Vagina (tissue), 2 donors: ENCODE data around the gene DIAPH2.

ENCODE experiments used
- CTCF ChIP-seq, 3 experiments: fragments of 450-650 bp in 2 of 3; fragments of 200-600 bp in 1 of 3; sonication (generic) in 1 of 3; IDR thresholded peaks; one replicate each; pipeline ENCODE4 v1.5.1; 2017 to 2019; ENCODE audit warnings: antibody characterized with exemption in 3 of 3, mild to moderate bottlenecking in 2 of 3, moderate library complexity in 2 of 3
- POLR2AphosphoS5 ChIP-seq, 2 donors: sonication (generic); formaldehyde crosslinking; IDR thresholded peaks; one replicate each; pipeline ENCODE4 v1.9.0; 2017; ENCODE audit warnings: antibody characterized with exemption in 2 of 2, mild to moderate bottlenecking in 2 of 2, low read depth in 1 of 2; ENCODE audit not compliant: insufficient read depth in 1 of 2

DNA sequence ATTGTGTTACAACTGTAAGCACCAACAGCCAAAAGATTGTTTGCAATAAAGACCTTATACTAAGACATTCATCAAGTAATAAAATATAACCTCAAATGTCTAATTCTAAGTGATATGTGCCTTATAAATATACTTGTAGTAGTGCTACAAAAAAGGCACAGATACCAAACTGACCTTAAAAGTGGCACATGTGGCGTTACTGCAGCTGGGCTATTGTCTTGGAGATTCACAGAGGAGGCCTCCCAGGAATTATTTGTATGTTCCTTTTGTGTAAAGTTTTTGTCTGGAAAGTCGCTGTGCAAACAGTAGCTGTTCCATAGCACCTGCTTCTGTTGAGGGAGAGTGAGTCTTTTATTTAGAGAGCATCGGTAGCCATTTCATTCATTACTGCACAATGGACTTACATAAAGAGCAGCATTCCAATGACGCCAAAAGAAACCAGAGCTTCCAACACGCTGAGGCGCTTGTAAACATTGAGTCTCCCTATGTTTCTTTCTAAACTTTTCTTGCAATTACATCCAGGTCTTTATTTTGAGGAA, 342.8 kb downstream of the DIAPH2 start:
- TF ChIP-seq POLR2AphosphoS5 (IDR thresholded peaks at IDR 0.05; ENCODE audit: insufficient read depth in 1 of 2, low read depth in 1 of 2), result no peak
- no peak for TF ChIP-seq CTCF (IDR thresholded peaks at IDR 0.05)
